Mesenchymal stem cell (in vitro differentiated cells and primary cell): ENCODE data around the gene SLC4A2.

Experiments
- DNase-seq: peaks from one replicate; pipeline ENCODE4 v3.0.0-alpha.2; 2013
- H2AFZ ChIP-seq: one replicate; pipeline ENCODE4 v1.6.1; 2013; ENCODE audit warnings: low read depth, mild to moderate bottlenecking, control low read depth, inconsistent platforms, low read length, moderate library complexity
- H2AK5ac ChIP-seq: 2 replicates; pipeline ENCODE4 v1.6.1; 2013; ENCODE audit warnings: low read length, moderate library complexity, mild to moderate bottlenecking, inconsistent platforms; ENCODE audit not compliant: severe bottlenecking
- H2BK120ac ChIP-seq: one replicate; pipeline ENCODE4 v1.6.1; 2013; ENCODE audit warnings: low read depth, mild to moderate bottlenecking, inconsistent platforms, low read length, moderate library complexity
- H2BK12ac ChIP-seq, 2 experiments: one replicate each; pipeline ENCODE4 v1.6.1; 2013; ENCODE audit warnings: inconsistent platforms in 2 of 2, low read length in 2 of 2, mild to moderate bottlenecking in 2 of 2, moderate library complexity in 2 of 2, control low read depth in 1 of 2
- H2BK15ac ChIP-seq: one replicate; pipeline ENCODE4 v1.6.1; 2013; ENCODE audit warnings: mild to moderate bottlenecking, low read depth, inconsistent platforms; ENCODE audit not compliant: poor library complexity, severe bottlenecking
- H2BK5ac ChIP-seq: 2 replicates; pipeline ENCODE4 v1.6.1; 2013; ENCODE audit warnings: low read depth, mild to moderate bottlenecking, low read length, control low read depth, inconsistent platforms; ENCODE audit not compliant: poor library complexity, severe bottlenecking
- H3K14ac ChIP-seq, 2 experiments: one replicate each; pipeline ENCODE4 v1.6.1; 2013; ENCODE audit warnings: inconsistent platforms in 2 of 2, low read length in 2 of 2, control low read depth in 1 of 2, mild to moderate bottlenecking in 1 of 2, moderate library complexity in 1 of 2
- H3K18ac ChIP-seq, 2 experiments: one replicate each; pipeline ENCODE4 v1.6.1; 2013; ENCODE audit warnings: inconsistent platforms in 2 of 2, low read length in 2 of 2, control low read depth in 1 of 2, low read depth in 1 of 2, mild to moderate bottlenecking in 1 of 2
- H3K23ac ChIP-seq, 2 experiments: one replicate each; pipeline ENCODE4 v1.6.1; 2013; ENCODE audit warnings: inconsistent platforms in 2 of 2, low read length in 2 of 2, mild to moderate bottlenecking in 2 of 2, moderate library complexity in 2 of 2, control low read depth in 1 of 2
- H3K27ac ChIP-seq: 2 replicates; pipeline ENCODE4 v1.5.1; 2013; ENCODE audit warnings: mild to moderate bottlenecking, moderate library complexity, low read length, control low read depth, inconsistent platforms; ENCODE audit not compliant: poor library complexity, severe bottlenecking
- H3K27me3 ChIP-seq, 2 experiments: 2 replicates each; pipeline versions ENCODE4 v1.6.1 to v1.7.0; 2013; ENCODE audit warnings: low read length in 2 of 2, mild to moderate bottlenecking in 2 of 2, moderate library complexity in 2 of 2, control low read depth in 1 of 2, inconsistent platforms in 1 of 2; ENCODE audit not compliant: control insufficient read depth in 1 of 2, insufficient read depth in 1 of 2
- H3K36me3 ChIP-seq, 2 experiments: 2 replicates each; pipeline versions ENCODE4 v1.6.1 to v1.7.0; 2013; ENCODE audit warnings: low read length in 2 of 2, control low read depth in 1 of 2, inconsistent platforms in 1 of 2, low read depth in 1 of 2, mild to moderate bottlenecking in 1 of 2; ENCODE audit not compliant: insufficient read depth in 2 of 2, control insufficient read depth in 1 of 2
- H3K4ac ChIP-seq, 2 experiments: one replicate each; pipeline ENCODE4 v1.6.1; 2013; ENCODE audit warnings: inconsistent platforms in 2 of 2, low read length in 2 of 2, mild to moderate bottlenecking in 2 of 2, moderate library complexity in 2 of 2, control low read depth in 1 of 2, low read depth in 1 of 2
- H3K4me1 ChIP-seq: 2 replicates; pipeline ENCODE4 v1.6.1; 2013; ENCODE audit warnings: low read depth, low read length, control low read depth; ENCODE audit not compliant: control insufficient read depth, insufficient read depth
- H3K4me2 ChIP-seq: 2 replicates; pipeline ENCODE4 v1.6.1; 2013; ENCODE audit warnings: low read length, mild to moderate bottlenecking, inconsistent platforms; ENCODE audit not compliant: poor library complexity, severe bottlenecking
- H3K4me3 ChIP-seq, 2 experiments: 2 replicates each; pipeline versions ENCODE4 v1.5.1 to v1.7.0; 2013; ENCODE audit warnings: low read length in 2 of 2, mild to moderate bottlenecking in 2 of 2, control low read depth in 1 of 2, low read depth in 1 of 2; ENCODE audit not compliant: insufficient read depth in 1 of 2
- H3K79me1 ChIP-seq: replicated peaks from 2 replicates; pipeline ENCODE4 v1.6.1; 2013; ENCODE audit warnings: mild to moderate bottlenecking, control low read depth, low read length, inconsistent platforms; ENCODE audit not compliant: poor library complexity, severe bottlenecking
- H3K9ac ChIP-seq: 2 replicates; pipeline ENCODE4 v1.7.0; 2013; ENCODE audit warnings: mild to moderate bottlenecking, low read length, moderate library complexity
- H3K9me3 ChIP-seq: 2 replicates; pipeline ENCODE4 v1.7.0; 2013; ENCODE audit warnings: mild to moderate bottlenecking, low read length; ENCODE audit not compliant: control insufficient read depth
- H4K8ac ChIP-seq: one replicate; pipeline ENCODE4 v1.6.1; 2013; ENCODE audit warnings: inconsistent platforms, mild to moderate bottlenecking, low read length, moderate library complexity
- H4K91ac ChIP-seq: one replicate; pipeline ENCODE4 v1.6.1; 2013; ENCODE audit warnings: mild to moderate bottlenecking, low read length, inconsistent platforms
- WGBS: methylation state at CpG from one replicate; pipeline ENCODE4 v1.1.7; 2013; ENCODE audit warnings: mixed read lengths; 5-methylcytosine and 5-hydroxymethylcytosine counted together

The SLC4A2 gene

GRCh38 chr7:151057989-151058780 lies 1.2 kb upstream of the SLC4A2 start:
- Histone ChIP-seq H2BK120ac (peak overlapping the region; percentile 96), H3K36me3 (peaks cover 19 to 30% of the 10 kb centered on the region in 2 experiments), H2AFZ (peak overlapping the region; percentile 67), H3K4ac (peak overlapping the region; percentile 89 to 97), H3K14ac (no peak overlapping the region), H3K4me3 (peak overlapping the region; percentile 33 to 96), H4K8ac (peak overlapping the region; percentile 96), H2BK5ac (peak overlapping the region; percentile 82), H3K18ac (peak overlapping the region; percentile 93 to 94), H2BK15ac (peak overlapping the region; percentile 19), H4K91ac (peak overlapping the region; percentile 48), H3K27ac (peak overlapping the region; percentile 95), H2AK5ac (peak overlapping the region; percentile 87), H3K23ac (no peak overlapping the region), H3K9me3 (no peaks in the 10 kb centered on the region), H3K9ac (peak overlapping the region; percentile 90), H3K4me1 (peaks cover 40% of the 10 kb centered on the region), H3K4me2 (peak overlapping the region; percentile 78), H3K27me3 (no peaks in the 10 kb centered on the region), H2BK12ac (peak overlapping the region in 1 of 2 experiments; percentile 81), H3K79me1 (peaks cover 15% of the 10 kb centered on the region)
- WGBS: 2% methylated on average over 46 of the region's 46 CpGs
- peak; percentile 100 for DNase-seq

- Histone ChIP-seq H3K4me3 (peak overlapping the region; percentile 40 to 96), H2BK15ac (peak overlapping the region; percentile 30), H3K14ac (peak overlapping the region in 1 of 2 experiments; percentile 51), H3K4ac (peak overlapping the region; percentile 89 to 97), H3K23ac (peak overlapping the region in 1 of 2 experiments; percentile 85), H4K8ac (peak overlapping the region; percentile 39), H2BK5ac (peak overlapping the region; percentile 60), H3K27ac (peak overlapping the region; percentile 95), H2AK5ac (peak overlapping the region; percentile 42), H3K9me3 (no peaks in the 10 kb centered on the region), H2AFZ (no peak overlapping the region), H3K18ac (peak overlapping the region; percentile 93 to 95), H2BK120ac (peak overlapping the region; percentile 96), H3K36me3 (peaks cover 13 to 27% of the 10 kb centered on the region in 2 experiments), H2BK12ac (peak overlapping the region; percentile 69 to 85), H3K27me3 (no peaks in the 10 kb centered on the region), H3K79me1 (peaks cover 15% of the 10 kb centered on the region), H3K9ac (peak overlapping the region; percentile 90), H4K91ac (peak overlapping the region; percentile 48), H3K4me1 (peaks cover 44% of the 10 kb centered on the region), H3K4me2 (peak overlapping the region; percentile 84)
- DNase-seq: peak; percentile 70
- 15% methylated on average over 13 of the region's 18 CpGs for WGBS
Observed at GRCh38 chr7:151058781-151059366, 515 bp upstream of the SLC4A2 start.

- Histone ChIP-seq H3K79me1 (peaks cover 24% of the 10 kb centered on the region), H3K4me2 (peak overlapping the region; percentile 93), H2AFZ (no peak overlapping the region), H3K18ac (peak overlapping the region; percentile 44 to 77), H3K27ac (peak overlapping the region; percentile 77), H3K4ac (peak overlapping the region; percentile 73 to 90), H3K27me3 (no peaks in the 10 kb centered on the region), H4K8ac (no peak overlapping the region), H2BK120ac (peak overlapping the region; percentile 84), H3K14ac (peak overlapping the region; percentile 68 to 90), H3K4me1 (peaks cover 51% of the 10 kb centered on the region), H2BK12ac (peak overlapping the region in 1 of 2 experiments; percentile 51), H2BK15ac (peak overlapping the region; percentile 85), H3K36me3 (peaks cover 14 to 28% of the 10 kb centered on the region in 2 experiments), H3K9me3 (no peaks in the 10 kb centered on the region), H2AK5ac (no peak overlapping the region), H3K23ac (peak overlapping the region in 1 of 2 experiments; percentile 14), H4K91ac (peak overlapping the region; percentile 40), H3K4me3 (peak overlapping the region; percentile 77 to 93), H2BK5ac (peak overlapping the region; percentile 80), H3K9ac (peak overlapping the region; percentile 90)
- no peak for DNase-seq
- under 1% methylated on average over 13 of the region's 17 CpGs for WGBS
Observed at GRCh38 chr7:151060113-151060415, 675 bp downstream of the SLC4A2 start.
